22Rv1 (cell line): Measurements from ENCODE around the gene IDH3G.

ENCODE experiments used
- H3K27ac ChIP-seq: fragments of 450-650 bp; 2 replicates; pipeline ENCODE4 v1.5.1; 2017
- ZFX ChIP-seq: fragments of 450-650 bp; IDR thresholded peaks from 2 replicates; pipeline ENCODE4 v1.6.1; 2017; ENCODE audit warnings: antibody characterized with exemption, borderline replicate concordance
- TF ChIP-seq, protein P1 (sequence below): fragments of 450-650 bp; IDR thresholded peaks from 2 replicates; pipeline ENCODE4 v1.5.1; 2017; ENCODE audit warnings: mild to moderate bottlenecking

IDH3G gene

DNA sequence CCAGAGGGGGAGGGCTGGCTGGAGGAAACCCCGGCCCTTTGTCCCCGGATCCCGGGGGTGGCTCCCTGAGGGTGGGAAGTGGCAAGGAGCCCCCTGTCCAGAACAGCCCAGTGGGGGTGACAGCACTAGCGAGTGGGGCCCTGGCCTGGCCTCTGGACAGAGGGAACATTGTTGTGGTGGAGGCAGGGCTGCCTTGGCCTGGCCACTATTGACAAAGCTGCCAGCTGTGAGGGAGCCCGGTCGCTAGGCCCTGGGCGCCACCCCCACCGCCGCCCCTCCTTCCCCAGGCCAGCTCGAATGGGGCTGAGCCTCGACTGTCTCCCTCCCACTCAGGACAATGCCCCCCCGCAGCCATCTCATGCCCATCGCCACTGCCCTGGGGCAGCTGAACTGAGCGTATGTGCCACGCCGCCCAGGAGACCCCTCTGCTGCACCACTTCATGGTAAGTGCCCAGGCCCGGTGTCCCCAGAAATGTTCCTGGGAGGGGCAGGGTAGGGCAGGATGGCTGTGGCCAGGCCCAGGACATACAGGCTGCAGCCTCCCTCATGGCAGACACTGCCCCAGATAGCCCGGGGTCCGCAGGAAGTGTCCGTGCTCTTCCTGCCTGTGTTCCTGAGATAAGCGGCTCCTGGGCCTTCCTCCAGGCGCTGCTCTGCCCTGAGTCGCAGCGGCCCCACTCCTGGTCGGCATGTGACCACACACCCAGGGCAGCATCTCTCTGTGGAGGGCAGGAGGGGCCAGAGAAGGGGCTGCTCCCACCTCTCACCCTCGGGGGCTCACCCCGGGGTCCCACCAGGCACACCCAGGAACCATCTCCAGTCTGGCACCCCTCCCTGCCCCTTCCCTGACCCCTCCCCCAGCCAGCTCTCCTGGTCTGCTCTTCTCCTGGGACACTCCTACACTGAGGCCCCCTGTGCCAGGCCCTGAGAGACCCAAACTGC lies 28.8 kb downstream of the IDH3G start:
- no peak overlapping the region for H3K27ac ChIP-seq
- no peak for TF ChIP-seq ZFX
- TF ChIP-seq, protein P1, sequence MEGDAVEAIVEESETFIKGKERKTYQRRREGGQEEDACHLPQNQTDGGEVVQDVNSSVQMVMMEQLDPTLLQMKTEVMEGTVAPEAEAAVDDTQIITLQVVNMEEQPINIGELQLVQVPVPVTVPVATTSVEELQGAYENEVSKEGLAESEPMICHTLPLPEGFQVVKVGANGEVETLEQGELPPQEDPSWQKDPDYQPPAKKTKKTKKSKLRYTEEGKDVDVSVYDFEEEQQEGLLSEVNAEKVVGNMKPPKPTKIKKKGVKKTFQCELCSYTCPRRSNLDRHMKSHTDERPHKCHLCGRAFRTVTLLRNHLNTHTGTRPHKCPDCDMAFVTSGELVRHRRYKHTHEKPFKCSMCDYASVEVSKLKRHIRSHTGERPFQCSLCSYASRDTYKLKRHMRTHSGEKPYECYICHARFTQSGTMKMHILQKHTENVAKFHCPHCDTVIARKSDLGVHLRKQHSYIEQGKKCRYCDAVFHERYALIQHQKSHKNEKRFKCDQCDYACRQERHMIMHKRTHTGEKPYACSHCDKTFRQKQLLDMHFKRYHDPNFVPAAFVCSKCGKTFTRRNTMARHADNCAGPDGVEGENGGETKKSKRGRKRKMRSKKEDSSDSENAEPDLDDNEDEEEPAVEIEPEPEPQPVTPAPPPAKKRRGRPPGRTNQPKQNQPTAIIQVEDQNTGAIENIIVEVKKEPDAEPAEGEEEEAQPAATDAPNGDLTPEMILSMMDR, result no peak

DNA sequence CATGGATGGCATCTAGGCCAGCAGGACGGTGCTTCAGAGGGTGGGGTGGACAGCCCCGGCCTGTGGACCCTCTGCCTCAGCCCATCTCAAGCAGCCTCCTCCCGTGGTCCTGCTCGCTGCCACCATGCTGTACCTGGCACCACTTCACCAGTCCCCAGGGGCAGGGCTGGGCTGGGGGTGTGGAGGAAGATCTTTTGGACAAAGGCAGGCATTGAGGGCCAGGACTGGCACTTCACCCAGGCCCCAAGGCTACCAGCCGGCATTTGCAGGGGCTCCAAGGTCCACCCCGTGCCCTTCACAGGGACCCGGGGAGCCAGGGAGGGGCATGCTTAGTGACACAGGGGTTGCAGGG lies 29.4 kb downstream of the IDH3G start:
- TF ChIP-seq, protein P1, result no peak
- no peak for TF ChIP-seq ZFX
- H3K27ac ChIP-seq, result no peak overlapping the region

DNA sequence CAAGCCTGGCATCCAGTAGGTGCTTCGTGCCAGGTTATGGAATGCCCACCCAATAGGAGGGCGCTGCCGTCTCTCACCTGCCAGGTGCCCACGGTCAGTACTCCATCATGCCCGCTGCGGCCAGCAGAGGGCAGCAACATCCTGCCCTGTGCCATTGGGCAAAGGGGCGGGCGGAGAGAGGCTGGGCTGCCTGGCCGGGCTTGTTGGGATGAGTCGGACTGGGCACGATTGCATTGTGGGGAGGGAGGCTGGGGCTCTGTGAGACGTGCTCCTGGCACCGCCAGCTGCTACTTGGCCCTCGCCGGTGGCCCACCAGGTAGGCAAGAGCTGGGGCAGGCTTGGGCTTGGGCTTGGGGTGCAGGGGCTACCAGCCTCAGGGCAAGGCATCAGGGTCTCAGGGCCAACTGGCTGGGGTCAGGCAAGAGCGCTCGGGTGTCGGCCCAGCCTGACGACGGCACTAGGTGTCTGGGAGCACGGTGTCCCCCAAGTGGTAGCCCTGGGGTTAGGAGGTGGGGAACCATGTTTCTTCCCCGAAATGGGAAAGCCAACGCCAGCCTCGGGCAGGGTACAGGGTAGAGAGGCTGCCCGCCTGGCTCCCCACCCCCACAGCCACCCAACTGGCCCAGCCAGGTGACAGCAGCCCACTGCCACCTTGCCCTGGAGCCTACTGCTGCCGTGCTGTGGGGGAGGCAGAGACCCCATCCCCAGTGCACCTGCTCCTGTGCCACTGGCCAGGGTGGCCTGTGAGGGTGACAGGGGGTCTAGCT lies 30.0 kb downstream of the IDH3G start, which contains the start of gene PLXNB3:
Gene PLXNB3 (plus strand): TSS at position 261 of the 767 bp plus-strand sequence. CDS start 1,287 bp downstream, outside the sequence.
- H3K27ac ChIP-seq, result no peak within 1 kb of the TSS
- TF ChIP-seq, protein P1, result peak; percentile 82
- TF ChIP-seq ZFX, result no peak

DNA sequence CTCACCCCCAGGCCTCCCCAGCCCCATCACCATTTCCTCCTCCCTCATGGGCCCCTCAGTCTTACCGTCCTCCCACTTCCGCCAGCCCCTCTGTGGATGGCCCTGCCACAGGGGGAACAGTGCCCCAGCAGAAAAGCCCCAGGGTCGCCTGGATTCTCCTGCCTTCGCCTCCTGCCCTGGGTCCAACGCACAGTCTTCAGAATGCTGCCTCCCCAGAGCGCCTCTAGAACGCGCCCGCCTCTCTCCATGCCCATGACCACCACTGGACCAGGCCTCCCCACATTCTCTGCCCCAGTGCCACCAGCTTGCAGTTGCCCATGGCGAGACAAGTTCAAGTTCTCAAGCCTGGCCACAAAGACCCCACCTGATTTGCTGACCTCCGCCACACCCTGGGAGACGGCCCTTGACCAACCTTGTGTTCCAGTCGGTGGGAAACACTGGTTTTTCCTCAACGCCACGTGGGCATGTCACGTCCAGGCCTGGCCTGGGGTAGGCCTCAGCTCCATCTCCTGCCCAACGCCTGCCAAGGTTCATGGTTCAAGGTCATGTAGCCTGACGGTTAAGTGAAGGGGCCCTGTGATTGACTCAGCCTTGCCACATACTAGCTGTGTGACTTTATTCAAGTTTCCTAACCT lies 30.8 kb downstream of the IDH3G start:
- TF ChIP-seq, protein P1, result no peak
- TF ChIP-seq ZFX, result no peak
- H3K27ac ChIP-seq, result no peak overlapping the region

DNA sequence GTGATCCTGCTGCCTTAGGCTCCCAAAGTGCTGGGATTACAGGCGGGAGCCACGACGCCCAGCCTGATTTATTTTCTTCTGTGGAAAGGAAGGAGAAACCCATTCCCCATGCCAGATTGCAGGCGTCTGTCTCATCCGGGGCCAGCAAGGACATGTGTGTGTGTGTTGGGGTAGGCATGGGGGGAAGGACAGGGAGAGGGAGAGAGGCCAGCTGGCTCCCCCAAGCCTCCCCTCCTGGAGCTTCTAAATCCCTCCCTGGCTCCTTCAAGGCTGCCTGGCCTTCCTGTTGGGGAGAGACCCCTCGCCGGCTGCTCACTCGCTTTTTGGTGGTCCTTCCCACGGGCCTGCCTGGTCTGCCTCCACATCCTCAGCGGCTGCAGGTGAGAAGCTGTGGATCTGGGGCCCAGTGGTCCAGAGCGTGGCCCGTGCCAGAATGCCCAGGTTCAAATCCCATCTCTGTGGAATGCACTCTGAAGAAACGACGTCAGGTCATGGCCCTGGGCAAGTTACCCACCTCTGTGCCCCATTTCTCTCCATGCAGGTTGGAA lies 31.5 kb downstream of the IDH3G start:
- no peak for TF ChIP-seq ZFX
- no peak overlapping the region for H3K27ac ChIP-seq

DNA sequence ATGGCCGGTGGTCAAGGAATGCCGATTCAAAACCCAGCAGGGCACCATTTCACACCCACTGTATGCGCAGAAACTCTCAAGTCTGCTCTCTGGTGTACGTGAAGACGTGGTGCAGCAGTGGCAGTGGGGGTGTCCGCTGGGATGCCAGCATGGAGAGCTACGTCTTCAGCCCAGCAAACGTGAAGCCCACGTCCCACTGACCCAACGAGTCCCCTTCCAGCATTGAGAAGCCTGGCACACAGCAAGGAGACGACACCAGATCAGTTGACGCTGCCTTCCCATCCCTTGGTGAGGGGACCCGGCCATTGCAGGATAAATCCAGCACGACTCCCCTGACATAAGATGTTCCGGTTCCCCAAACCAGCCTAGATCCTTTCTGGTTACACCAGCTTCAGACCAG lies 32.3 kb downstream of the IDH3G start:
- TF ChIP-seq ZFX, result no peak
- TF ChIP-seq, protein P1, result no peak
- no peak overlapping the region for H3K27ac ChIP-seq

DNA sequence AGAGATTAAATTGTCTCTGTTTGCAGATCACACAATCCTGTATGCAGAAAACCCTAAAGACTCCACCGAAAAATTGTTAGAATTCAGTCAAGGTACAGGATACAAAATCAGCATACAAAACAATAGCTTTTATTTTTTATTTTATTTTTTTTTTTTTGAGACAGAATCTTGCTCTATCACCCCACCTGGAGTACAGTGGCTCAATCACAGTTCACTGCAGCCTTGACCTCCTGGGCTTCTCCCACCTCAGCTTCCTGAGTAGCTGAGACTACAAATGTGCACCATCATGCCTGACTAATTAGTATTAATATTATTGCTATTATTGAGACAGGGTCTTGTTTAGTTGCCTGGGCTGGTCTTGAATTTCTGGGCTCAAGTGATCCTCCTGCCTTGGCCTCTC lies 39.0 kb downstream of the IDH3G start:
- TF ChIP-seq ZFX, result no peak
- TF ChIP-seq, protein P1, result no peak
- no peak overlapping the region for H3K27ac ChIP-seq
